Keratinocyte (primary cell): ENCODE measurements around the gene ACADL. TPM values are rescaled to one million over a fixed set of nuclear protein-coding genes. Genes with fewer than 3 reads are reported as not detected.

ENCODE experiments used
- DNase-seq: peaks from one replicate; pipeline ENCODE4 v3.0.0-alpha.2; 2011; ENCODE audit warnings: low read depth, missing footprints, low spot score
- FAIRE-seq: peaks from 2 replicates; lab custom pipeline; 2011; peaks lifted over from hg19 to GRCh38; lab: Jason Lieb, UNC
- H2AFZ ChIP-seq: 2 replicates; pipeline ENCODE4 v1.6.0; 2012; ENCODE audit warnings: low read length, control low read depth, inconsistent platforms; ENCODE audit not compliant: control insufficient read depth
- H3K27ac ChIP-seq: 2 replicates; pipeline ENCODE4 v1.5.1; 2011; ENCODE audit warnings: low read length; ENCODE audit not compliant: control insufficient read depth, insufficient read depth
- H3K27me3 ChIP-seq: 3 replicates; pipeline ENCODE4 v1.6.0; 2011; ENCODE audit warnings: low read length; ENCODE audit not compliant: control insufficient read depth, insufficient read depth; ENCODE audit errors: extremely low read depth
- H3K36me3 ChIP-seq, 2 experiments: 2 replicates in 1 of 2; 3 replicates in 1 of 2; pipeline ENCODE4 v1.5.1; 2011; ENCODE audit warnings: low read length in 2 of 2, mild to moderate bottlenecking in 1 of 2; ENCODE audit not compliant: control insufficient read depth in 2 of 2, insufficient read depth in 2 of 2; ENCODE audit errors: extremely low read depth in 1 of 2
- H3K4me1 ChIP-seq: 3 replicates; pipeline ENCODE4 v1.5.1; 2011; ENCODE audit warnings: low read length; ENCODE audit not compliant: control insufficient read depth, insufficient read depth; ENCODE audit errors: extremely low read depth
- H3K4me2 ChIP-seq: 3 replicates; pipeline ENCODE4 v1.6.0; 2011; ENCODE audit warnings: low read depth, low read length; ENCODE audit not compliant: control insufficient read depth, insufficient read depth; ENCODE audit errors: extremely low read depth
- H3K4me3 ChIP-seq, 3 experiments: fragments of 200-600 bp in 1 of 3; sonication (generic) in 1 of 3; 2 replicates in 2 of 3; 3 replicates in 1 of 3; pipeline ENCODE4 v1.5.1; 2011 to 2016; ENCODE audit warnings: low read length in 3 of 3, mild to moderate bottlenecking in 3 of 3, control low read depth in 2 of 3, inconsistent platforms in 1 of 3, low read depth in 1 of 3, mixed read lengths in 1 of 3, mixed run types in 1 of 3, moderate library complexity in 1 of 3; ENCODE audit not compliant: control insufficient read depth in 2 of 3, insufficient read depth in 2 of 3; ENCODE audit errors: extremely low read depth in 1 of 3
- H3K79me2 ChIP-seq: 2 replicates; pipeline ENCODE4 v1.6.0; 2012; ENCODE audit warnings: low read length; ENCODE audit not compliant: control insufficient read depth, insufficient read depth
- H3K9ac ChIP-seq: 3 replicates; pipeline ENCODE4 v1.6.0; 2011; ENCODE audit warnings: low read length; ENCODE audit not compliant: control insufficient read depth, insufficient read depth; ENCODE audit errors: extremely low read depth
- H3K9me1 ChIP-seq: 3 replicates; pipeline ENCODE4 v1.6.0; 2011; ENCODE audit warnings: low read length; ENCODE audit not compliant: control insufficient read depth, insufficient read depth; ENCODE audit errors: extremely low read depth
- H3K9me3 ChIP-seq: 2 replicates; pipeline ENCODE4 v1.5.1; 2012; ENCODE audit warnings: low read depth, low read length; ENCODE audit not compliant: control insufficient read depth
- H4K20me1 ChIP-seq: 3 replicates; pipeline ENCODE4 v1.6.0; 2011; ENCODE audit warnings: low read length; ENCODE audit not compliant: control insufficient read depth, insufficient read depth; ENCODE audit errors: extremely low read depth
- EZH2 ChIP-seq: IDR thresholded peaks from one replicate; pipeline ENCODE4 v1.6.1; 2012; ENCODE audit warnings: inconsistent platforms, mild to moderate bottlenecking, low read length, moderate library complexity
- dilution Hi-C: fragments of 300-500 bp; cut with MboI; formaldehyde crosslinking; loops from one replicate; pipeline ENCODE4 v1.7.0; 2020; ENCODE audit warnings: low sequenced_read_pairs; ENCODE audit not compliant: extremely low pct_ligation_motif_present
- polyA plus RNA-seq, 5 experiments: library from polyadenylated mRNA; depleted of rRNA in 3 of 5; stranded (reverse) in 3 of 5; stranded (forward) in 1 of 5; unstranded in 1 of 5; fragments of >200 nt; gene quantifications; 1 replicate in 1 of 5; 2 replicates in 3 of 5; 3 replicates in 1 of 5; pipeline versions ENCODE4 v1.2.1 to v1.2.3, GENCODE V29; 2011 to 2012; ENCODE audit warnings: missing spikeins in 2 of 5, low read depth in 1 of 5, low replicate concordance in 1 of 5
- TF ChIP-seq, protein P1 (sequence below), 3 experiments: IDR thresholded peaks in 1 of 3; conservative IDR thresholded peaks in 1 of 3; optimal IDR thresholded peaks in 1 of 3; 2 replicates in 2 of 3; 3 replicates in 1 of 3; pipeline versions ENCODE3 to v1.5.1; 2011; ENCODE audit warnings: low read length in 3 of 3, mild to moderate bottlenecking in 3 of 3, moderate library complexity in 2 of 3, control low read depth in 1 of 3, inconsistent platforms in 1 of 3; ENCODE audit not compliant: insufficient read depth in 2 of 3; ENCODE audit errors: extremely low read depth in 1 of 3

The ACADL gene
- polyA plus RNA-seq, 1 donor (not counting 4 experiments of a cell fraction or from before 2014, with no cell fraction given): 0.10 TPM

DNA sequence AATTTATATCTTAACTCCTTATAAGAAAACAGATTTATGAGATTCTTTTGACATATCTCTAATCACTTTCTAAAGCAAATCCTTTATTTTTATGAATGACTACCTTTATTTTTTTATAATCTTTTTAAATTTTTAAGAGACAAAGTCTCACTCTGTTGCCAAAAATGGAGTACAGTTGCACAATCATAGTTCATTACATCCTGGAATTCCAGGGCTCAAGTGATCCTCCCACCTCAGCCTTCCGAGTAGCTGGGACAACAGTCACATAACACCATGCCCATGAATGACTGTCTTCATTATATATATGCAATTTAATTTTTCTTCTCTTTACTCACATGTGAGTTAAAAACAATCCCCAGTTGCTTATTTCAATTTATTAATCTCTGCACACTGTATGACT, 21.7 kb downstream of the ACADL start:
- H3K9ac ChIP-seq: no peak overlapping the region
- no peak for DNase-seq
- no peak overlapping the region for H2AFZ ChIP-seq
- H3K79me2 ChIP-seq: no peaks in the 10 kb centered on the region
- H3K4me1 ChIP-seq: peaks cover 7% of the 10 kb centered on the region
- H3K27ac ChIP-seq: no peak overlapping the region
- dilution Hi-C loops: no loop called here
- no peaks in the 10 kb centered on the region for H3K27me3 ChIP-seq
- H3K4me3 ChIP-seq: no peak overlapping the region
- H4K20me1 ChIP-seq: no peaks in the 10 kb centered on the region
- H3K36me3 ChIP-seq: no peaks in the 10 kb centered on the region
- FAIRE-seq: no peak
- H3K9me3 ChIP-seq: no peaks in the 10 kb centered on the region
- no peak overlapping the region for H3K4me2 ChIP-seq
- TF ChIP-seq EZH2: no peak
- TF ChIP-seq, protein P1, sequence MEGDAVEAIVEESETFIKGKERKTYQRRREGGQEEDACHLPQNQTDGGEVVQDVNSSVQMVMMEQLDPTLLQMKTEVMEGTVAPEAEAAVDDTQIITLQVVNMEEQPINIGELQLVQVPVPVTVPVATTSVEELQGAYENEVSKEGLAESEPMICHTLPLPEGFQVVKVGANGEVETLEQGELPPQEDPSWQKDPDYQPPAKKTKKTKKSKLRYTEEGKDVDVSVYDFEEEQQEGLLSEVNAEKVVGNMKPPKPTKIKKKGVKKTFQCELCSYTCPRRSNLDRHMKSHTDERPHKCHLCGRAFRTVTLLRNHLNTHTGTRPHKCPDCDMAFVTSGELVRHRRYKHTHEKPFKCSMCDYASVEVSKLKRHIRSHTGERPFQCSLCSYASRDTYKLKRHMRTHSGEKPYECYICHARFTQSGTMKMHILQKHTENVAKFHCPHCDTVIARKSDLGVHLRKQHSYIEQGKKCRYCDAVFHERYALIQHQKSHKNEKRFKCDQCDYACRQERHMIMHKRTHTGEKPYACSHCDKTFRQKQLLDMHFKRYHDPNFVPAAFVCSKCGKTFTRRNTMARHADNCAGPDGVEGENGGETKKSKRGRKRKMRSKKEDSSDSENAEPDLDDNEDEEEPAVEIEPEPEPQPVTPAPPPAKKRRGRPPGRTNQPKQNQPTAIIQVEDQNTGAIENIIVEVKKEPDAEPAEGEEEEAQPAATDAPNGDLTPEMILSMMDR (optimal IDR thresholded peaks at IDR 0.05 in 1 of 3, IDR thresholded peaks at IDR 0.05 in 1 of 3, conservative IDR thresholded peaks at IDR 0.05 in 1 of 3; ENCODE audit: extremely low read depth in 1 of 3, insufficient read depth in 2 of 3, low read length in 3 of 3): no peak
- H3K9me1 ChIP-seq: no peaks in the 10 kb centered on the region

DNA sequence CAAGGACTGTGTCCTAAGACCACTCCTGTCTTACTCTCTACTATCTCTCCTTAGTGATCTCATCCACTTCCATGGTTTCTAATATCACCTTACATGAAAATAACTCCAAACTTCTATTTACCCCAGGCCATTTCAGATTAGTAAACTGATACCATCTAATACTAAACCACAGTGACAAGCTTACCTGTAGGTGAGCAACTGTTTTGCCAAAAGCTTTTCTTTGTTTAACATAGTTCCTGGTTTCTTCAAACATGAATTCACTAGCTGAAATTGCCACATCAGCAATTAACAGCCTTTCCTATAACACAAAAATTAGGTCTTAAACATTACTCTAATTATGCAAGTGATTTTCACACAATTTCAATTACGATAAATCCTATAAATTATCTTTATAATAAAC, 22.1 kb downstream of the ACADL start:
- dilution Hi-C loops: no loop called here
- TF ChIP-seq, protein P1 (optimal IDR thresholded peaks at IDR 0.05 in 1 of 3, IDR thresholded peaks at IDR 0.05 in 1 of 3, conservative IDR thresholded peaks at IDR 0.05 in 1 of 3; ENCODE audit: extremely low read depth in 1 of 3, insufficient read depth in 2 of 3, low read length in 3 of 3): no peak
- TF ChIP-seq EZH2: no peak
- no peaks in the 10 kb centered on the region for H3K79me2 ChIP-seq
- no peaks in the 10 kb centered on the region for H4K20me1 ChIP-seq
- no peaks in the 10 kb centered on the region for H3K36me3 ChIP-seq
- H3K27me3 ChIP-seq: no peaks in the 10 kb centered on the region
- H3K9ac ChIP-seq: no peak overlapping the region
- H3K4me3 ChIP-seq: no peak overlapping the region
- H3K4me2 ChIP-seq: no peak overlapping the region
- H3K9me1 ChIP-seq: no peaks in the 10 kb centered on the region
- no peak overlapping the region for H3K27ac ChIP-seq
- peak; percentile 9 for DNase-seq
- FAIRE-seq: no peak
- peaks cover 11% of the 10 kb centered on the region for H3K4me1 ChIP-seq
- H3K9me3 ChIP-seq: no peaks in the 10 kb centered on the region
- no peak overlapping the region for H2AFZ ChIP-seq
